ENCODE measurements around the gene PURB.

PURB gene

GRCh38 chr7:44922351-44922694 is 37.0 kb upstream of the PURB start:
- no peak for DNase-seq
- Histone ChIP-seq H4K20me1 (ENCODE audit: insufficient read depth, low read length) (no peaks in the 10 kb centered on the region), H3F3A (ENCODE audit: insufficient read depth, low read length) (no peaks in the 10 kb centered on the region), H3K79me2 (ENCODE audit: low read length) (no peaks in the 10 kb centered on the region), H3K4me3 (ENCODE audit: low read length) (no peak overlapping the region), H3K36me3 (replicated peaks; ENCODE audit: insufficient read depth, low read length) (no peaks in the 10 kb centered on the region), H3K4me1 (ENCODE audit: low read length) (no peaks in the 10 kb centered on the region), H3K4me2 (ENCODE audit: low read depth, low read length) (peak overlapping the region; percentile 38; the same call in 1 of the 2 replicates), H3K9ac (ENCODE audit: low read length) (no peak overlapping the region), H3K9me3 (replicated peaks; ENCODE audit: insufficient read depth, low read length) (no peaks in the 10 kb centered on the region), H3K9me2 (replicated peaks; ENCODE audit: insufficient read depth, low read length) (no peaks in the 10 kb centered on the region), H3K27ac (ENCODE audit: low read length) (no peak overlapping the region), H2AFZ (ENCODE audit: low read length) (no peak overlapping the region), H3K27me3 (replicated peaks; ENCODE audit: insufficient read depth, low read length) (no peaks in the 10 kb centered on the region)
- TF ChIP-seq EZH2 (optimal IDR thresholded peaks at IDR 0.05; ENCODE audit: low read depth, low read length) (no peak), CTCF (IDR thresholded peaks at IDR 0.05; ENCODE audit: low read length) (no peak), EZH2phosphoT487 (IDR thresholded peaks at IDR 0.05; ENCODE audit: low read length) (no peak)

GRCh38 chr7:44921607-44922350 is 36.4 kb upstream of the PURB start:
- Histone ChIP-seq H3K4me3 (ENCODE audit: low read length) (no peak overlapping the region), H3K4me2 (ENCODE audit: low read depth, low read length) (peak overlapping the region; percentile 38; the same call in 1 of the 2 replicates), H3F3A (ENCODE audit: insufficient read depth, low read length) (no peaks in the 10 kb centered on the region), H3K4me1 (ENCODE audit: low read length) (no peaks in the 10 kb centered on the region), H3K27ac (ENCODE audit: low read length) (no peak overlapping the region), H3K27me3 (replicated peaks; ENCODE audit: insufficient read depth, low read length) (no peaks in the 10 kb centered on the region), H3K36me3 (replicated peaks; ENCODE audit: insufficient read depth, low read length) (no peaks in the 10 kb centered on the region), H2AFZ (ENCODE audit: low read length) (peak overlapping the region; percentile 74), H4K20me1 (ENCODE audit: insufficient read depth, low read length) (no peaks in the 10 kb centered on the region), H3K9ac (ENCODE audit: low read length) (no peak overlapping the region), H3K79me2 (ENCODE audit: low read length) (no peaks in the 10 kb centered on the region), H3K9me3 (replicated peaks; ENCODE audit: insufficient read depth, low read length) (no peaks in the 10 kb centered on the region), H3K9me2 (replicated peaks; ENCODE audit: insufficient read depth, low read length) (no peaks in the 10 kb centered on the region)
- peak; percentile 81 for DNase-seq
- peak; percentile 89 for TF ChIP-seq CTCF (IDR thresholded peaks at IDR 0.05; ENCODE audit: low read length)
- no peak for TF ChIP-seq EZH2phosphoT487 (IDR thresholded peaks at IDR 0.05; ENCODE audit: low read length)

- Histone ChIP-seq H3K27ac (ENCODE audit: low read length) (no peak overlapping the region), H3K4me2 (ENCODE audit: low read depth, low read length) (no peak overlapping the region), H2AFZ (ENCODE audit: low read length) (no peak overlapping the region), H3K36me3 (replicated peaks; ENCODE audit: insufficient read depth, low read length) (no peaks in the 10 kb centered on the region), H3K9me2 (replicated peaks; ENCODE audit: insufficient read depth, low read length) (no peaks in the 10 kb centered on the region), H3K4me3 (ENCODE audit: low read length) (no peak overlapping the region), H3F3A (ENCODE audit: insufficient read depth, low read length) (no peaks in the 10 kb centered on the region), H3K4me1 (ENCODE audit: low read length) (no peaks in the 10 kb centered on the region), H3K9ac (ENCODE audit: low read length) (no peak overlapping the region), H3K79me2 (ENCODE audit: low read length) (no peaks in the 10 kb centered on the region), H3K9me3 (replicated peaks; ENCODE audit: insufficient read depth, low read length) (no peaks in the 10 kb centered on the region), H3K27me3 (replicated peaks; ENCODE audit: insufficient read depth, low read length) (no peaks in the 10 kb centered on the region), H4K20me1 (ENCODE audit: insufficient read depth, low read length) (no peaks in the 10 kb centered on the region)
- no peak for DNase-seq
- no peak for TF ChIP-seq CTCF (IDR thresholded peaks at IDR 0.05; ENCODE audit: low read length)
- no peak for TF ChIP-seq EZH2phosphoT487 (IDR thresholded peaks at IDR 0.05; ENCODE audit: low read length)
- no peak for TF ChIP-seq EZH2 (optimal IDR thresholded peaks at IDR 0.05; ENCODE audit: low read depth, low read length)
These were observed 34.8 kb upstream of the PURB start for GRCh38 chr7:44920119-44920518.
